GM21526 (cell line): Measurements from ENCODE around the gene DLGAP4.

ENCODE experiments used
- ATAC-seq: cut with Tn5 transposase; IDR thresholded peaks from one replicate; pipeline ENCODE4 v1.9.1; 2021; ENCODE audit warnings: moderate library complexity; ENCODE audit not compliant: unreplicated experiment, low FRiP score

Gene DLGAP4

DNA sequence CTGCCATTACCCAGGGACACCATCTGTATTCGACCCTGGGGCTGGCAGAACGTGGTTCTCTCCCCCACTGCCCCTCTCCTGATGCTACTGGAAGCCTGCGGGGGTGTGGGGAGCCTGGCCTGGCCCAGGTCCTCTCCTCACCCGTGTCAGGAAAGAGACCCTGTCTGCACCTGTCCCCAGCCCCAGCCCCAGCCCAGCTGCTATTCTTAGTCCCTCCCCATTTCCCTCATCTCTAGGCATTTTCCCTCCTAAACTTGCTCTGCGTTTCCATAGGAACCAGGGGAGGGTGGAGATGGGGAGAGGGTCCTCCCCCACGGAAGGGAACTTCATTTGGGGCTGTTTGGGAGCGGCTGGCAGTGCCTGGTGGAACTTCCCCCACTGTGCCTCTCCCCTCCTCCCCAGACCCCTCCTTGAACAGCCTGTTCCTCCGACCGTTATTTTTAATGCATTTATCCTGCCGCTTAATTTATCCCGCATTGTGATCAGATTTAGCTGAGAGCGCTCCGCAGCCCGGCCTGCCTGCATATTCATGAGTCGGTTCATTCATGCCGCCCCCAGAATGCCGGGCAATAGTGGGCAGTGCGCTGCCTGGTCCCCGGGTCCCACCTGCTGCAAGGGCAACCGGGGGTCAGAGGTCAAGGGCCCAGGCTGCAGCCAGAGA lies 31.8 kb upstream of the DLGAP4 start:
- no peak for ATAC-seq

- no peak for ATAC-seq
Observed at GRCh38 chr20:36275011-36275410, 31.1 kb upstream of the DLGAP4 start.

- ATAC-seq: no peak
Observed at GRCh38 chr20:36275441-36276189, 30.5 kb upstream of the DLGAP4 start.

DNA sequence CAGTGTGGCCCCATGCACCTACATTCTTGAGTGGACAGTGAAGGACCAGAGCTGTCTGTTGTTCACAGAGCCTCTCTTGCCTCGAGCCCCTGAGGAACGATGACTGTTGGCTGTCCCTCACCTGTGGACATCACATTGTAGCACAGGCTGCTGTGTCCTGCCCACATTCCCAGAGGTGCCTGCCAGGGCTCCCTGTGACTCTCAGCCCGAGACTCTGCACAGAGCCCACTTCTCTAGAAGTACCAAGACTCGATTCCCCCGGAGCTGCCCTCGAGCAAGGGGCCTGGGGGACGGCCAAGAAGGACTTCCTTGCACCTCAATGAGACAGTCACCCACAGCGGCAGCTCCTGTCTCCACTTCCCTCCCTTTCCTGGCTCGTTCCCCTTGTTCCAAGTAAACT lies 28.6 kb upstream of the DLGAP4 start:
- no peak for ATAC-seq

GRCh38 chr20:36279362-36279761 lies 26.8 kb upstream of the DLGAP4 start:
- no peak for ATAC-seq

DNA sequence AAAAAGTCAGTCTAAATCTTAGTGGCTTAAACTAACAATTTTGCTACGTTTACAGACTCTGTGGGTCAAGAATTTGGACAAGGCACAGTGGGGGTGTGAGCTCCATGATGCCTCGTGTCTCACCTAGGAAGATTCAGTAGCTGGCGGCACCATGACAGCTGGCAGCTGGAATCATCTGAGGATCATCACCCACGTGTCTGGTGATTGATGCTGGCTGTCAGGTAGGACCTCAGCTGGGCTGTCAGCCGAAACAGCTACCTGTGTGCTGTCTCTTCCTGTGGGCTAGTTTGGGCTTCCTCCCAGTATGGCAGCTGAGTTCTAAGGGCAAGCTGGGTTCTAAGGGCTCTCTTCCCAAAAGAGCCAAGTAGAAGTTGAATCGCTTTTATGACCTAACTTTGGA lies 26.4 kb upstream of the DLGAP4 start:
- no peak for ATAC-seq

GRCh38 chr20:36281785-36282380 lies 24.3 kb upstream of the DLGAP4 start:
- ATAC-seq: no peak

DNA sequence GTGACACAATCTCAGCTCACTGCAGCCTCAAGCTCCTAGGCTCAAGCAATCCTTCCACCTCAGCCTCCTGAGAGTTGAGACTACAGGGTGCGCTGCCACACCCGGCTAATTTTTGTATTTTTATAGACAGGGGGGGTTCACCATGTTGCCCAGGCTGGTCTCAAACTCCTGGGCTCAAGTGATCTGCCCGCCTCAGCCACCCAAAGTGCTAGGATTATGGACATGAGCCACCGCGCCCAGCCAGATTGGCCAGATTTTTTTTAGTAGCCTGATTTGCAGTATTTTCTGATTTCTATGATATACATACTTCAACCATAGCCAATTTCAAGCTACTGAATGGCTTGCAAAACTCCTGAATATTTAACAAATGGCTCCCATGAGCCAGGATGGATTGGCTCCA lies 21.4 kb upstream of the DLGAP4 start:
- ATAC-seq: no peak

DNA sequence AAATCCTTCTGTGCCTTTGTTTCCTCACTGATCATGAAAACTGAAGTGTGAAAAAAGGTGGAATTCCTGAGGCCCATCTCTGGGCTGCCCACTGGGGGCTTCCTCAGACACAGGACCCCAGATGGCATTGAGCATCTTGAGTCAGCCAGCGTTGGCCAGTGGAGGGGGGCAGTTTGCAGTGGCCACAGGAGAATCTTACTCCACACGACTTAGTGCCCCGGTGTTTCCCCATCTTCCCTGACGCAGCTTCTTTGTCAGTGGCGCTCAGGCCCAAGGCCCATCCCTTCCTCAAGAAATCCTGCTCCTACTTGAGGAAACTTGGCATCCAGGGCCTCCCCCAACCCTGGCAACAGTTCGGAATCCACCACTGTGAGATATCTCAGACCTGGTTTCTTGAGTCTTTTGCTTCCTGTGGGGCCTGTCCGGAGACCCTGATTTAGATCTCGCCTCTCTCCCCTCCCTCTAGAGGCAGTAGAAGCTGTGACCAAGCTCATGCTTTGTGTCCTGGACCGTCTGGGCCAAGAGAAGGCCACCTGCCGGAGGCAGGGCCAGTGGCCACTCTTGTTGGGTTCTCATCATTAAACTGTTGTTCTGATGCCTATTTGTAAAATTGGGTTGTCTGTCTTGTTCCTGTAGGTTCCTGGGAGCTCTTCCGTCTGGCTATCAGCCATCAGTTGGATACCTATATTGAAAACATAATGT lies 20.2 kb upstream of the DLGAP4 start:
- ATAC-seq: no peak

DNA sequence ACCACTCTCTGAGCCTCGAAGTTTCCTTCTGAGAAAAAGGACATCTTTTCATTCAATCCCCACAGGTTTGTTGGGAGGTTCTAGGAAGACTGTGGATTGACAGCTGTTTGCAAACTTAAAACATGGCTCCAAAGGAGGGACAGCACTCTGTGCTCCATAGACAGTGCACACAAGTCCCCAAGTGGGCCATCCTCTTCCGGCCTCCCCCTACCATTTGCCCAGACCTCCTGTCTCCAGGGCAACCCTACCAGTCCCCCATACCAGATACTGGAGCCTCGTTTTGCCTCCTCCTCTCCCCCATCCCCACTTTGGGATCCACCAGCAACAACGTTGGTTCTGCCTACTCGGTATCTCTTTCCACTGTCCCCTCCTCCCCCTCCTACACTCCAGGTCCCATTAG lies 8.5 kb upstream of the DLGAP4 start:
- ATAC-seq: no peak

DNA sequence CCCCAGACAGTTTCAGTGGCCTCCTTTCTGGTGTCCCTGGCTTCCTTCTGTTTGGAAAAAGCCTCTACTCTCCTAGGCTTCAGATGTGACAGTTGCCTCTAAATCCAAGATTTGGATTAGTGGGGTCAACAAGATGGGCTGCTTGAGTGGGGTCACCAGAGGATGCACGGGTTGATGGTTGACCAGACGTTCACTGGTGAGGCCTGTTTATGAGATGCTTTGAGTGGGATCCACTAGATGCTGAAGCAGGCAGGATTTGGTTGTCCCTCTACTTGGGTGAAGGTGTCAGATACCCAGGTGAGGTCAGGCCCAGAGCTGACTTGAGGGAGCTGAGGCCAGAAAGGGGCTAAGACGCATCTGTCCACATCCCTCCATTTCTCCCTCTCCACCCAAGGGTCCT lies 8.1 kb upstream of the DLGAP4 start:
- no peak for ATAC-seq

GRCh38 chr20:36298795-36299339 lies 7.3 kb upstream of the DLGAP4 start:
- no peak for ATAC-seq

DNA sequence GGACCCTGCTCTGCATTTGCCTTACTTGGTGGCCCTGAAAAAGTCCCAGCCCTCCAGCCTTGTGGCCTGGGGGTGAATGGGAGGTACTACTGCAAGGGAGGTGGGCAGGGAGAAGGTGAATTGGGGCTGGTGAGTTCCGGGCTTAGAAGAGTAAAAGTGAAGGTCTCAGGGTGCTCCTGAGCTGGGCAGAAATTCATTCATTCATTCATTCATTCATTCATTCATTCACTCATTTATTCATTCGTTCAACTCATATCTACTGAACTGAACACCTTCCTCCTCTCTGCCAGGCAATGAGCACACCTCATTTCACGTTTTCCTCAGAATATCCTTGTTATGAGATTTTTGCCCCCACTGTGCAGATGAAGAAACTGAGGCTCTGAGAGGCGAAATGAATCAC lies 6.7 kb upstream of the DLGAP4 start:
- ATAC-seq: no peak

GRCh38 chr20:36301359-36302119 lies 4.6 kb upstream of the DLGAP4 start:
- ATAC-seq: no peak

DNA sequence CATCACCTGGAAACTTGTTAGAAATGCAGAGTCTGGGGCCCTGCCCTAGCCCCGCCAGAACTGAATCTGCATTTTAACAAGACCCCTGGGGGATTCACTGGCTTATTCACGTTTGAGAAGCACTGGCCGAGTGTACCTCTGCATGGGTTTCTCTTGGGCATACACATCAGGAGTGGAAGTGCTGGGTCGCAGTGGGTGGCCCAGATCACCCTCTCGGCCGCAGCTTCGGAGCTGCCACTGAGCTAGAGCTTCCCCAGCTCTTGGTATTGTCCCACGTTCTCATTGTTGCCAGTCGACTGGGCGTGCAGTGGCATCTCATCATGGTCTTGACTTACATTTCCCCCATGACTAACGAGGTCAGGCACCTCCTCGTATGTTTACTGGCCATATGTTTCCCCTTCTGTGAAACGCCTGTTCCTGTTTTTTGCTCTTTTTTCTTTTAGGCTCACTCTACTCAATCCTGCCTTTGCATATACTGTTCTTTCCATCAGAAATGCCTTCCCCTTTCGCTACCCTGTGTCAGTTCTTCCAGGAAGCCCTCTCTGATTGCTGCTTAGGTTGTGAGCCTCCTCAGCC lies 3.0 kb upstream of the DLGAP4 start:
- ATAC-seq: no peak

DNA sequence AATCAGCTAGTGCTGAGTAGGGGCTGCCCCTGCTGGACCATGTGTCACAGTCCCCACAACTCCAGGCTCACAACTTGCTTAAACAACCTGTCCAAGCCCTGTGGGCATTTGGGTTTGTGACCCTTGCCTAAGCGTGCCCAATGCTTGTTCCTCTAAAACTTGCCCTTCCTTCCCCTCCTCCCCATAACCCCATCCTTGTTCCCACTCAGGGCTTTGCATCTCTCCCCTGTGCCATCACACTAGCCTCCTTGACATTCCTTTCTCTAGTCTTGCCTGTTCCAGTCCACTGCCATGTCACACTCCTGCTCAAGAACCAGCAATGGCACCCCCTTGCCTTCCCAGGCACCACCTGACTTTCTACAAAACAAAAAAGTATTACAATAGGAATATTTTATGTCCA lies 2.3 kb upstream of the DLGAP4 start:
- ATAC-seq: no peak

- ATAC-seq: no peak
Observed at GRCh38 chr20:36304786-36305495, 1.2 kb upstream of the DLGAP4 start.

DNA sequence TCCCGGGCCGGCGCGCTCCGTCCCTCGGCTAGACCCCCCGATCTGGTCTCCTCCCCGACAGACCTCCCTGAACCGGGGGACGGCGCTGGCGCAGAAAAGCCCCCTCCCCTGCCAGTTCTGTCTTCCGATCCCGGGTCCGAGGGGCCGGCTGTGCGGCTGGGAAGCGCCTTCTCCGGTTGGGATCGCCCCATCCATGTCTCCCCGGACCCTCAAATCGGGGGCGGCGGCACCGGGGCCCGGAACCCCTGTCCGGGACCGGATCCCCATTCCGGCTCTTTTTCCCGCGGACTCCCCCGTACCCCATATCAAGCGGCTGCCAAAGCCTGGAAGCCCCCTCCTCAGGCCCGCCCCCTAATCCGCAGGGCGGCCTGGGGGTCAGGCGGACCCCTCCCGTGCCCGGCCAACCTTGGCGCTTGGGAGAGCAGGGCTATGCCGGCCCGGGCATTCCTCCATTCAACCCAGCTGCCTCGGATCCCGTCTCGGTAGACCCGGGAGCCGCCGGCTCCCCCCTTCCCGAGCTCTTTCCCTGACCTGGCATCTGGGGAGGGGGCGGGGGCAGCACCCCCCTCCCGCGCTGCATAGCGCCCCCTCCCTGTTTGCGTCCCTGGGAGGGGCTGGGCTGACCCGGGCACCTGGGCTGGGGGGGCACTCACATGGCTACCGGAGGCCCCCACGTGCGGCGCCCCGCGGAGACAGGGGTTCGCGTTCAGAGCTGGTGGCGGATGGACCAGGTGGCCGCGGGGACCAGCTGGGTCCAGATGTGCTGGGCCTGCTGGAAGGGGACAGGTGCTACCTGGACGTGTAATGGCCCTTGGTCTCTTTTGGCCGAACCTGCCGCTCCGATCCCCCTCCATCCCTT lies 643 bp downstream of the DLGAP4 start:
- ATAC-seq: no peak
